Mammary epithelial cell (primary cell): ENCODE data around the gene AVPR2.

ENCODE experiments used
- EZH2 ChIP-seq: IDR thresholded peaks from 2 replicates; pipeline ENCODE4 v1.6.1; 2012; ENCODE audit warnings: low read length, inconsistent platforms, borderline replicate concordance
- TF ChIP-seq, protein P1 (sequence below), 2 donors: IDR thresholded peaks in 1 of 2; conservative IDR thresholded peaks in 1 of 2; 2 replicates each; pipeline ENCODE4 v1.5.1; 2011 to 2012; ENCODE audit warnings: inconsistent platforms in 2 of 2, low read length in 2 of 2, mild to moderate bottlenecking in 2 of 2, control low read depth in 1 of 2, low read depth in 1 of 2; ENCODE audit not compliant: insufficient read depth in 1 of 2; ENCODE audit errors: extremely low read depth in 1 of 2

DNA sequence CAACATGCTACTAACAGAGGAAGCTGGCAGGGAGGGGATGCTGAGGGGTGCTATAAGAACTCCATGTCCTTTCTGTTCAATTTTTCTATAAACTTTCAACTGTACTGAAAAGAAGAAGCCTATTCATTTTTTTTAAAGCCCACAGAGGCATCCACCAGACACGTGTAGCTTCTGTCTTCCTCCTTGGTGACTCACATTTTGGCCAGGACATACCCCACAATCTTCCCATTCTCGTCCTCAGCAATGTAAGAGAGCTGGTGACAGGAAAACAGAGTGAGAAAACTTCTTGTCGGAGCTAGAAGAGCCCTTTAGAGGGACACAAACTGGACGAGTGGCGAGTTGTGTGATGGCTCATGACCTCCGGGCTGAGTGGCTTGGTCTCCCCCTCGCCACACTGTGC lies 29.3 kb downstream of the AVPR2 start:
- TF ChIP-seq, protein P1, sequence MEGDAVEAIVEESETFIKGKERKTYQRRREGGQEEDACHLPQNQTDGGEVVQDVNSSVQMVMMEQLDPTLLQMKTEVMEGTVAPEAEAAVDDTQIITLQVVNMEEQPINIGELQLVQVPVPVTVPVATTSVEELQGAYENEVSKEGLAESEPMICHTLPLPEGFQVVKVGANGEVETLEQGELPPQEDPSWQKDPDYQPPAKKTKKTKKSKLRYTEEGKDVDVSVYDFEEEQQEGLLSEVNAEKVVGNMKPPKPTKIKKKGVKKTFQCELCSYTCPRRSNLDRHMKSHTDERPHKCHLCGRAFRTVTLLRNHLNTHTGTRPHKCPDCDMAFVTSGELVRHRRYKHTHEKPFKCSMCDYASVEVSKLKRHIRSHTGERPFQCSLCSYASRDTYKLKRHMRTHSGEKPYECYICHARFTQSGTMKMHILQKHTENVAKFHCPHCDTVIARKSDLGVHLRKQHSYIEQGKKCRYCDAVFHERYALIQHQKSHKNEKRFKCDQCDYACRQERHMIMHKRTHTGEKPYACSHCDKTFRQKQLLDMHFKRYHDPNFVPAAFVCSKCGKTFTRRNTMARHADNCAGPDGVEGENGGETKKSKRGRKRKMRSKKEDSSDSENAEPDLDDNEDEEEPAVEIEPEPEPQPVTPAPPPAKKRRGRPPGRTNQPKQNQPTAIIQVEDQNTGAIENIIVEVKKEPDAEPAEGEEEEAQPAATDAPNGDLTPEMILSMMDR (conservative IDR thresholded peaks at IDR 0.05 in 1 of 2, IDR thresholded peaks at IDR 0.05 in 1 of 2; ENCODE audit: extremely low read depth in 1 of 2, insufficient read depth in 1 of 2, low read depth in 1 of 2, low read length in 2 of 2): no peak
- no peak for TF ChIP-seq EZH2
